ENCODE measurements around the gene ABCD2.
"Not testable (repeated sequence)": the region's sequence is repeated elsewhere in the genome, so short reads cannot be mapped to it uniquely, and the experiment has no call there.

ABCD2 gene

GRCh38 chr12:39619660-39620433 is at the start of gene ABCD2:
Gene ABCD2, minus strand, starts transcription at chr12:39619803. Its CDS starts 188 bp downstream, at chr12:39619615.
- DNase-seq: peak; percentile 92

- DNase-seq: no peak
These were observed 40.5 kb upstream of the ABCD2 start for GRCh38 chr12:39660101-39660500.

DNA sequence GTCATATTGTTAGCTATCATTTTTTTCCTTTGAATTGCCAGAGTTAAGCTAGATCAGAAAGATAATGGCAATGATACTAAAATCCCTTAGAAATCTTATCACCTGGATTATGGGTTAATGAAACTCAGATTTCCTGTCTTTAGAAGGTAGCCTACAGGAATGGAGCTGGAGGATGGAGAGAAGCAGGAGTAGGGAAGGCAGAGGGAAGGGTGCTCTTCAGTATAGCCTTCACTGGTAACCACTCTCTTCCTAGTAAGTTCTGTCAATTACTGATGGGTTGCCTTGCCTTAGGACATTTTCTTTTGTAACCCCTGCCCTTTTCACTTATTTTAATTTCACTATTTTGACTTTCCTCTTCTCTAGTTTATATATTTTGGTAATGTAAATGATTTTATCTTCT is 27.8 kb upstream of the ABCD2 start:
- no peak for DNase-seq

DNA sequence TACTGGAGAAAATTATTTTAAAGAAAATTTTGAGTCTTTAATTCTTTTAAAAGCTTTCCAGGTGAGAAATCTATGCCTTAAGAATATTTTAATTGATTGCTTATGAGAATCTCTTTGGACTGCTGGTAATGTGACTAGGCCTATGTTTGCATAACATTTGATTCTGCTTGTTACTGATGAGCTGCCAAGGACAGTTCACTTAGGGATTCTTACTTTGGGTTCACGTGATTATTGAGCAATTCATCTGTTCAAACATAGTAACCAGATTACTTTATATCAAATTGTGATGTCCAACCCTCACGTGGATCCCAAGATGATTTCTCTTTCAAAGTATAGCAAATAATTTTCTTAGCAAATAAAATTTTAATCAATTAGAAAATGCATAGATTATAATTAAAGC is 27.4 kb upstream of the ABCD2 start:
- no peak for DNase-seq

DNA sequence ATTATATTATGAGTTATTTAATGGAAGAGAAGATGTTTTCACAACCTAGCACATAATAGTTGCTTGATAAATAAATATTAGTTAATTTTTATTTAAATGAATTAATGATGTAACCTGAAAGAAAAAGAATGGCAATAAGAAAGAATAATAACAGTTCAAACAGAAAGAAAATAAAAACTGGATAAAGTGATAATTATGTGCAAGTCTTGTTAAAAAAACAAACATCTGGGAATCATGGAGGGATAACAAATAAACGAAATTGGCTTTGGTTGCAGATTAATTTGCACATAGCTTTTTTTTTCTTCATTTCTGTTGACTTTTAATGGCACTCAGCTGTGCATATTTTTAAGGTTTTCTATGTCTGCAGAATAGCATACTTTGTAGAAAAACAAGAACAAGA is 23.4 kb upstream of the ABCD2 start:
- no peak for DNase-seq

- DNase-seq: no peak
These were observed 19.2 kb upstream of the ABCD2 start for GRCh38 chr12:39638840-39639239.

DNA sequence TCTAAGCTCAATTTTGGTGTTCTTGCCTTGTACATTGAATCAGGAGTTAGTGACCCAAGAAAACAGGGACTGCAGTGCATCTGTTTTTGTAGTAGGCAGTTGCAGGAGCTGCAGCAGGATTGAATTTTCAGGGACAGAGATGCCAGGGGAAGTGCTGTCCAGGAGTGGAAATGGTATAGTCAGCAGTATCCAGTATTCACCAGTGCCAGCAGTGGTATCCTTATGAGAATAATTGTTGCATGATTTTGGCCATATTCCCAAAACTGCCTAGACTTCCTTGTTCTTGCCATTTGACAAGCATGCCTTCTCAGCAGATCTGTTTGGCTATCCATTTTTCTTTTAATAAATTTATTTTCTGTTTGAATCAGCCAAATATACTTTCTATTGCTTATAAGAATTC is 18.6 kb upstream of the ABCD2 start:
- no peak for DNase-seq

DNA sequence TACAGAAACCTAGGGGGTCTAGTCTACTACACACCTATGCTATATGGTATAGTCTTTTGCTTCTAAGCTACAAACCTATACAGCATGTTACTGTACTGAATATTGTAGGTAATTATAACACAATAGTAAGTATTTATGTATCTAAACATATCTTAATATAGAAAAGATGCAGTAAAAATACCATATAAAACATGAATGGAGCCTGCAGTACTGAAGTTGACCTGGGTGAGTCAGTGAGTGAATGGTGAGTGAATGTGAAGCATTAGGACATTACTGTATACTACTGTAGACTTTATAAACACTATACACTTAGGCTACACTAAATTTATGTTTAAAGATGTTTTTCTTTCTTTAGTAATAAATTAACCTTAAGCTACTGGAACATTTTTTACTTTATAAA is 13.1 kb upstream of the ABCD2 start:
- no peak for DNase-seq

GRCh38 chr12:39628836-39629235 is 9.2 kb upstream of the ABCD2 start:
- DNase-seq: peak; percentile 75

- DNase-seq: peak; percentile 50
These were observed 8.3 kb upstream of the ABCD2 start for GRCh38 chr12:39627914-39628313.

DNA sequence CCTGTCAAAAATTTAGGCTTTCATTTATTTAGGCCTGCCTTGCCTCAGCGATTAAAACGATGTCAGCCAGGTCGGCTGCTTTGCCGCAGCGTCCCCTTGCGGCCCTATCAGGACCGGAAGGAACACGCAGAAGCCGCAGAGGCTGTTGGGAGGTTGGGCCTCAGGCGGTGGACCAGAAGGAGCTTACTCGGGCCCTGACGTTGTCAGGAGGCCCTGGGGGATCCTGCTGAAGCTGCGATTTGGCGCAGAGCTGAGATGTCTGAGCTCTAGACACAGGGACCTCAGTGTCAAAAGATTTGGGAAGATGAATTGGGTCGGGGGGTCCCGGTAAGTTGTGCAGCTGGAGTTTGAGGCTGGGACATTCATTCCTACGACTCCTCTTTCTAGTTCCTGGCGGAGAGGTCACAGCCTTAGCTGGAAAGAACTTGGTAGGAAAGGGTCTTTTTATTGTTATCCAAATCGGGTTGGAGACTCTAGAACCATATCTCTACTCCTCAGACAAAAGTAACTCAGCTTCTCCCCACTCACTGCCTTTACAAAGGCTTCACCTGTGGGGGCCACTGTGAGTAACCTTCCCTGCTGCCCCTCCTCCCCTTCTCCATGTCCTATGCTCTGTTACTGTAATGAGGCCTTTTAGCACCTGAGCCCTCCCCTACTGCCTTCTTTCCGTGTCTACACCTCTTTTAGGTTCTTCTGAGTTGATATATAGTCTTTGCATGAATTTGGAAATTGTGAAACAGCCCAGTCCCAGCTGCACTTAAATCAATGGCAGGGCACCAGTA is 6.6 kb upstream of the ABCD2 start:
- no peak for DNase-seq

DNA sequence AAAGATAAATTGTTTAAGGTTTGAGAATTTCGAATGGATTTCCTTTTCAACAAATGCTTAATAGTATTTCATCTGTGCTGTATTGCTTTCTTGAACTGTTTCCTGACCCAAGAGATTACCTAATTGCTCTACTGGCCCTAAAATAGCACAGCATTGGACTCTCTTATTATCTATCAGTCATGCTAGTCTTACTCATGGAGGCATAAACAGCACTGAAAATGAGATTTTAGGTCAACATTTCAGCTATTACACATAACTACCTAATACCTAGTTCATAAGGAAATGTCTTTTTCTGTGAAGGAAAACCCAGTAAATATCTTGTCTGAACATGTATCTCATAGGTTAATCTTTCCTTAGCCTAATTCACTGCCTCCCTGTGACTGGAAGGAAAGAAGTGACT is 4.3 kb upstream of the ABCD2 start:
- no peak for DNase-seq

DNA sequence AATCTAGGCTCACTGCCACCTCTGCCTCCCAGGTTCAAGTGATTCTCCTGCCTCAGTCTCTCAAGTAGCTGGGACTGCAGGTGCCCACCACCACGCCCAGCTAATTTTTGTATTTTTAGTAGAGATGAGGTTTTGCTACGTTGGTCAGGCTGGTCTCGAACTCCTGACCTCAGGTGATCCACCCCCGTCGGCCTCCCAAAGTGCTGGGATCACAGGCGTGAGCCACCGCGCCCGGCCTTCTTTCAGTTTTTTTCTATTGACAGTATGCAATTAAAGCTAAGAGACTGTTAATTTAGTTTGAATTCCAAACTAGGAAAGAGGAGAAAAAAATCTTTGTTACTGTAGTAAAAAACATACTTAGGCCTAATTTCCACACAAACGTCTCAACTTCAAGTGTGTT is 3.6 kb upstream of the ABCD2 start:
- DNase-seq: not testable (repeated sequence)

GRCh38 chr12:39622306-39622705 is 2.7 kb upstream of the ABCD2 start:
- peak; percentile 26 for DNase-seq

GRCh38 chr12:39621670-39622069 is 2.1 kb upstream of the ABCD2 start:
- no peak for DNase-seq

- peak; percentile 64 for DNase-seq
These were observed 1.4 kb upstream of the ABCD2 start for GRCh38 chr12:39620659-39621658.

DNA sequence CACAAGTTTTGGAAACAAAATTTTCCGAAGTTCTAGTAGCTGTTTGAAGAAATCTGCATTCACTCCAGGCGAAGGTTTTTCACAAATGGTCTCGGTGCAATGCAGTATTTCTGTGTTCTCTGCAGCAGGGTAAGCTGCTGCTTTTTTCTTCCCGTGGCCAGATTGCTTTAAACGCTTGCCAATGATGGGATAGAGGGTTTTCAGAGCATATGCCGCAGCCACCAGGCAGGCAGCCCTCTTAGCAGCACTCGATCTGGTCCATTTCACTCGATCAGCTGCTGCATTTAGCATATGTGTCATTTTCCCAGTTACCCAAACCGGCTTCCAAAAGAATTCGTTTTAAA is 315 bp downstream of the ABCD2 start:
- no peak for DNase-seq

GRCh38 chr12:39618701-39619100 is 902 bp downstream of the ABCD2 start:
- no peak for DNase-seq

GRCh38 chr12:39617887-39618286 is 1.7 kb downstream of the ABCD2 start:
- DNase-seq: no peak

DNA sequence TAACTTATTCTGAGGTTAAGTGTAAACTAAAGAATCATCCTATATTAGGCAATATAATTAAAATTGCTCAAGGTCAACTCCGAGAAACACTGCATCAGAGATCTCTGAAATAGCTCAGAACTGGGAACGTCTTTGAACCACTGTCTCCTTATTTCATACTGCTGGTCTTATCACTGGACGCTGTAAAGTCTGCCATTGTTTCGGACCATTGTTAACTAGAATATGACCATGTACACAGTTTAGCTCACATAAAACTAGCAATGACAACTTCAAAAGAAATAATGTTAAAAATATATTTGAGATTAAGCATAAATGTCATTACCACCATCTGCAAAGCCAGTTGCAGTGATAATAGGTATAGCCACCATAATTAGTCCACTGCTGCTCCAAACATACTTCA is 2.9 kb downstream of the ABCD2 start:
- no peak for DNase-seq

DNA sequence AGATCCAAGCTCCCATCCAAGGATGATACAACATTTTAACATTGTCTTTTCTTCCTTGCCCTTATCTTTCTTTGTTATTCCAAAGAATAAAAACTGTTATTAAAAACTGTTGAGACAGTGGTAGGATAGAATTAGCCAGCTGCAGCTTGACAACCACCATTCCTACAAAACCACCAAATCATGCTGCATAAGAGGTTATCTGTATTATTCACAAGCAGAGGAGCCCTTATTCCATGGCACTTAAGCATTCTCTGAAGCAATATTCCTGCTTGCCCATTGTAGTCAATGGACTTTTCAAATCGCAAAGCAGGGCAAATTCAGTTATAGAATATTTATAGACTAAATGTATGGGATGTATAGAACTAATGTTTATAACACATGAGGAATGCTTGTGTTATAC is 3.4 kb downstream of the ABCD2 start:
- DNase-seq: no peak

DNA sequence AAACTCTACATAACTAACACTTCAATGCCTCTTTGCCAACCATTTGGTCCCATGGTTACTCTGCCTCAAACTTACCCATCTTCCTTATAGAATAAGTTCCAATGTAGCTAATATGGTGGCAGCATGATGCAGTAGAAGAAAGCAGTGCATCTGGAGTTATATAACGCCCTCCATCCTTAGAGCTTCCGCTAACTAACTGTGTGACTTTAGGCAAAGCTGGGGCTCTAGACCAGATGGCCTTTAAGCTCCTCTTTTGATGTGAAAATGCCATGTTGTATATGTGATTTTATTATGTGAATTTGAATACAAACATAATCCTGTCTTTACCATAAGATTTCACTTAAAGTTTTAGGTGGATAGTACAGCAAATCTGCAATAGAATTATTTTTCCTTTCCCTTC is 6.1 kb downstream of the ABCD2 start:
- no peak for DNase-seq

DNA sequence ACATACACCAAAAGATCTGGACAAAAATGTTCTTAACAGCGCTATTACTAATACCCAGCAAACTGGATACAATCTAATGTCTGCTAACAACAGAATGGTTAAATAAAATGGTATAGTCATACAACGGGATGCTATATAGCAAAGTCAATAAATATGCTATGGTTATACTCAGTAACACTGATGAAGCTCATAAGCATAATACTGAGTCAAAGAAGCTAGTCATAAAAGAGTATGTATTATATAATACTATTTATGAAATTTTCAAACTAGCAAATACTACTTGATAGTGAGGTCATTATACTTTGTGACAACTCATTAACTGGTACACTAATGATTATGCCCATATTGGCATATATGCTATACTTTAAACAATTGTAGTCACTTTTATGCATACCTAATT is 7.4 kb downstream of the ABCD2 start:
- no peak for DNase-seq

Measured in CD4-positive, alpha-beta T cell treated with Interleukin-4 for 4 hours (primary cell).